ENCODE measurements around the gene TJP2.

The TJP2 gene

DNA sequence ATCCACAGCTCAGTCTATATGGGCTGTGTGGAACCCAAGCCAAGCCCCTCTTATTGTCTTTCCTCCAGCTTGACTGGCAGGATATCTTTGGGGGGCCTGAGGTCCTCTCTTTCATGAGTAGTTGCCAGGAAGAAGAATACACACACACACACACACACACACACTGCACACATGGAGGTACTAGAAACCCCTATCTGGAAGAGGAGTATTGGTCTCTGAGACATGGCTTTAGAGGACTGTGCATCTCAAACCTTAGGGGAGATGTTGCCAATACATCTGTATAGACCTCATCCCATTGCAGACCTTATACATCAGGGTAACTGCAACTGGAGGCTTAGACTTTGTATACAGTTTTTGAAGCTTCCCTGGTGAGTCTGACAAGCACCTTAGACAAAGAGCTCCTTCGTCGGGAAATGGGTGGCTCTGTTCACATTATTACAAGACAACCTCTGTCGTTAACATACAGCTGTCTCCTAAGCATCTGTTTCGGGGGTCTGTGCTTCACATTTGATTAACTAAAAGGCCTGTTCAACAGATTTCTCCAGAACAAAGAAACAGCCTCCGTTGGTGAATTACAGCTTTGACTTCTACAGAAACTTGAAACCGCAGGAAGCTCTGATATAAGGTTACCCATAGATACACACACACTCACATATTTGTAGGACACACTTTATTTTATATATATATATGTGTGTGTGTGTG, 145.4 kb downstream of the TJP2 start:
- H3K4me3 ChIP-seq (ENCODE audit: low read depth, low read length) = no peak overlapping the region
- TF ChIP-seq, protein P1, sequence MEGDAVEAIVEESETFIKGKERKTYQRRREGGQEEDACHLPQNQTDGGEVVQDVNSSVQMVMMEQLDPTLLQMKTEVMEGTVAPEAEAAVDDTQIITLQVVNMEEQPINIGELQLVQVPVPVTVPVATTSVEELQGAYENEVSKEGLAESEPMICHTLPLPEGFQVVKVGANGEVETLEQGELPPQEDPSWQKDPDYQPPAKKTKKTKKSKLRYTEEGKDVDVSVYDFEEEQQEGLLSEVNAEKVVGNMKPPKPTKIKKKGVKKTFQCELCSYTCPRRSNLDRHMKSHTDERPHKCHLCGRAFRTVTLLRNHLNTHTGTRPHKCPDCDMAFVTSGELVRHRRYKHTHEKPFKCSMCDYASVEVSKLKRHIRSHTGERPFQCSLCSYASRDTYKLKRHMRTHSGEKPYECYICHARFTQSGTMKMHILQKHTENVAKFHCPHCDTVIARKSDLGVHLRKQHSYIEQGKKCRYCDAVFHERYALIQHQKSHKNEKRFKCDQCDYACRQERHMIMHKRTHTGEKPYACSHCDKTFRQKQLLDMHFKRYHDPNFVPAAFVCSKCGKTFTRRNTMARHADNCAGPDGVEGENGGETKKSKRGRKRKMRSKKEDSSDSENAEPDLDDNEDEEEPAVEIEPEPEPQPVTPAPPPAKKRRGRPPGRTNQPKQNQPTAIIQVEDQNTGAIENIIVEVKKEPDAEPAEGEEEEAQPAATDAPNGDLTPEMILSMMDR (IDR thresholded peaks at IDR 0.05; ENCODE audit: borderline replicate concordance, insufficient read depth, low read depth, low read length) = no peak

DNA sequence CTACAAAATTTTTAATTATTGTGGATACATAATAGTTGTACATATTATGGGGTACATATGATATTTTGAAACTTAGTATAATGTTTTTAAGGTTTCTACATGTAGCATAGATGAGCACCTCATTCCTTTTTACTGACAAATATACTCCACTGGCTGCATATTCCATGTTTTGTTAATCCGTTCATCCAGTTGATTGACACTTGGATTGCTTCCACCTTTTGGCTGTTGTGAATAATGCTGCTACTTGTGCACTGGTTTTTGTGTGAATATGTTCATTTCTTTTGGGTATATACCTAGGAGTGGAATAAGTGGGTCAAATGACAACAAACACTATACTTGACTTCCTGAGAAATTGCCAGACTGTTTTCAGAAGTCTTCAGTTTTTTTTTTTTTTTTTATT, 148.2 kb downstream of the TJP2 start:
- TF ChIP-seq, protein P1 (IDR thresholded peaks at IDR 0.05; ENCODE audit: borderline replicate concordance, insufficient read depth, low read depth, low read length) = no peak
- H3K4me3 ChIP-seq (ENCODE audit: low read depth, low read length) = no peak overlapping the region

DNA sequence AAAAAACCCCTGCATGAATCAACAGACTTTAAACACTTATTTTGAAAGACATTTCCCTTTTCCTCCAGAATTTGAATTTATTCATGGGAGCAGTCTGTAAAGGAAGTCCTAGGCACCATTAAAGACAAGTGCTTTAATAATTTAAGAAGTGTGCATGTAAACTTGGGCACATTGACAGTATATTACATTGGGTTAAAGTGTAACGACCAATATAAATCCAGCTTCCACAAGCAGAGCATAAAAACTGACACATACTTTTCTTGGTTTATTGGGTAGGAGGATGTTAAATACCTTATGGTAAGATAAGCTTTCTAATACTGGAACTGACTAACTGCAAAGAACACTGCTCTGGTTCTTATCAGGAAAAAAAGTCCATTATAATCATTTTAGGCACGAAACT, 149.8 kb downstream of the TJP2 start:
- TF ChIP-seq, protein P1 (IDR thresholded peaks at IDR 0.05; ENCODE audit: borderline replicate concordance, insufficient read depth, low read depth, low read length) = no peak
- no peak overlapping the region for H3K4me3 ChIP-seq (ENCODE audit: low read depth, low read length)
